ENCODE measurements around the gene ARID4A.
"Not testable (repeated sequence)": the region's sequence is repeated elsewhere in the genome, so short reads cannot be mapped to it uniquely, and the experiment has no call there.

Gene ARID4A

GRCh38 chr14:58298477-58299400 is at the start of gene ARID4A:
Gene ARID4A, plus strand, starts transcription at chr14:58298555. Its CDS starts 1,300 bp downstream, at chr14:58299855.
- DNase-seq (ENCODE audit: low spot score), result peak; percentile 75

DNA sequence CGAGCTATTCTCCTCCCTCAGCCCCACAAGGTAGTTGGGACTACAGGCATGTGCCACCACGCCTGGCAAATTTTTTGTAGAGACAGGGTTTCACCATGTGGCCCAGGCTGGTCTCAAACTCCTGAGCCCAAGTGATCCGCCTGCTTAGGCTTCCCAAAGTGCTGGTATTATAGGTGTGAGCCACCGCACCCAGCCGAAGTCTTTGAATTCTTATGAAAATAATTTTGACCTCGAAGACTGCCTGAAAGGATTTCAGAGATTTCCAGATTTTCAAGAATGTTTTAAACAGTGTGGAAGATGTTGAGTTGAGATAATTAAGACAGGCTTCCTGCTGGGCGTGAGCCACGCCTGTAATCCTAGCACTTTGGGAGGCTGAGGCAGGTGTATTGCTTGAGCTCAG is 48.7 kb upstream of the ARID4A start:
- no peak for DNase-seq (ENCODE audit: low spot score)

DNA sequence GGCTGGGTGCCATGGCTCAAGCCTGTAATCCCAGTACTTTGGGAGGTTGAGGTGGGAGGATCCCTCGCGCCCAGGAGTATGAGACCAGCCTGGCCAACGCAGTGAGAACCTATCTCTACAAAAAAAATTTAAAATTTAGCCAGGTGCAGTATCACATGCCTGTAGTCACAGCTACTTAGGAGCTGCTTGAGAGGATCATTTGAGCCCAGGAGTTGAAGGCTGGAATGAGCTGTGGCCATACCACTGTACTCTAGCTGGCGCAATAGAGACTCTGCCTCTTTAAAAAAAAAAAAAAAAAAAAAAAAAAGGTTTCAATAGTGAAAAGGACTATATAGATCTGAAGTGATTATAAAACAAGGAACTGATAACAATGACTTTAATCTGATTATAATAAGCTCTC is 40.2 kb upstream of the ARID4A start:
- DNase-seq (ENCODE audit: low spot score), result peak; percentile 43

DNA sequence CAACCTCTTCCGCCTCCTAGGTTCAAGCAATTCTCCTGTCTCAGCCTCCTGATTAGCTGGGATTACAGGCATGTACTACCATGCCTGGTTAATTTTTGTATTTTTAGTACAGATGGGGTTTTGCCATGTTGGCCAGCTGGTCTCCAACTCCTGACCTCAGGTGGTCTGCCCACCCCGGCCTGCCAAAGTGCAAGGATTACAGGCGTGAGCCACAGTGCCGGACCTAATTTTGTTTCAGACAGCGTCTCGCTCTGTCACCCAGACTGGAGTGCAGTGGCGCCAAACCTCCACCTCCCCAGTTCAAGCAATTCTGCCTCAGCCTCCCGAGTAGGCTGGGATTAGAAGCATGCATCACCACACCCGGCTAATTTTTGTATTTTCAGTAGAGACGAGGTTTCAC is 36.4 kb upstream of the ARID4A start:
- DNase-seq (ENCODE audit: low spot score), result not testable (repeated sequence)

GRCh38 chr14:58265401-58265800 is 33.0 kb upstream of the ARID4A start:
- DNase-seq (ENCODE audit: low spot score), result no peak

DNA sequence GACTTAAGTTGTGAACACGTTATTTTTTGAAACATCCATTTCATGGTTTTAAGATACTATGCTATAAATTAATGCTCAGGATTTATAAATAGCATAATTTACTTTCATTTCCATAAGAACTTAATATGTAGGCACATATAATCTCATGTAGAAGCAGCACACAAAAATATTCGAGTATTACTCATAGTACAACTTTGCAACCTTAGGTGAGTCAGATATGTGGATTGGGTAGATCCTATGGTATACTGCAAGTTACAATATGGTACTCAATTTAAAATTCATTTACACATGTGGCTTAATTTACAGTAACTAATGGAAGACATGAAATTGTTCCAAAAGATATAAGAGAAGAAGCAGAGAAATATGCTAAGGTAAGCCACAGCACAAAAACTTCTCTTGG is 27.7 kb upstream of the ARID4A start:
- no peak for DNase-seq (ENCODE audit: low spot score)

DNA sequence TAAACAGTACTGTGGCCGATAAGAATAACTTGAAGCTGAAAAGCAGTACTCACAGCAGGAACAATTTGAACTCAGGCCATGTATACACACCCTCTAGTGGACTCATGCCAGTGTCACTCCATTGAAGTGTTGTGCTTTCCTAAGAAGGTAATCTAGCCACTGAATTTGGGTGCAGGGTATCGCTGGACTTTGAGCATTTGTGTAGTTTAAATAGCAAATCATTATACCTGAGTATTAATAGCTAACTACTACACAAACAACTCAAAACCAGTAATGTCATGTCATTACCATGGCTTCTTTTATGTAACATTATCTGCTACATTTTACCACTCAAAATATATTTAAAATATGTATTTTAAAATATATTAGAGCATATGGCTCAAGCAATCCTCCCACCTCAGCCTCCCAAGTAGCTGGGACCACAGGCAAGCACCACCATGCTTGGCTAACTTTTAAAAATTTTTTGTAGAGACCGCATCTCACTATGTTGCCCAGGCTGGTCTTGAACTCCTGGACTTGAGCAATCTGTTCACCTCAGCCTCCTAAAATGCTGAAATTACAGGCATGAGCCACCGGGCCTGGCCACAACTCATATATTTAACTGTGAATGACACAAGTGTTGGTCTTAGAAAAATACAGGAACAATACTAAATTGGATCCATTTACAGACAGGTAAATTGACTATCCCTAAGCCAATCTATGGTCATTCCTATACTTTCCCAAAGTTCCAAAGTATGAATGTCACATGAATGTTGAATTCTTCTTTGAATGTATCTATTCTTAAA is 25.6 kb upstream of the ARID4A start:
- DNase-seq (ENCODE audit: low spot score), result no peak

DNA sequence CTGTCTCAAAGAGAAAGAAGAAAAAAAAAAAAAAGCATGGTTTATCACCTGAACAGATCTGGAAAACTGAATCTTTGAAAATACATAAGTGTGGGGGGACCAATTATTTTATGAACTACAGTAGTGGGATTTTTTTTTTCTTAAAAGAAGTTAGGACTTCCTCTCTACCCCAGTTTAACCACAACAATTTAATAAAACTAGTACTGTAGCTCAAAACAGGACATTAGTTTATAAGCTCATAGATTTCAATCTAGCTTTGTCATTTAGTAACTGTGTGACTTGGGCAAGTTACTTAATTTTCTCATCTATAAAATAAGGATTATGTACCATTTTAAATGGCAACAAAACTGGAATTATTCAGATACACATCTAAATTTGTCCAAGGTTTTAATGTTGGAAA is 23.5 kb upstream of the ARID4A start:
- DNase-seq (ENCODE audit: low spot score), result no peak

- DNase-seq (ENCODE audit: low spot score), result no peak
Observed at GRCh38 chr14:58275527-58276190, 22.7 kb upstream of the ARID4A start.

DNA sequence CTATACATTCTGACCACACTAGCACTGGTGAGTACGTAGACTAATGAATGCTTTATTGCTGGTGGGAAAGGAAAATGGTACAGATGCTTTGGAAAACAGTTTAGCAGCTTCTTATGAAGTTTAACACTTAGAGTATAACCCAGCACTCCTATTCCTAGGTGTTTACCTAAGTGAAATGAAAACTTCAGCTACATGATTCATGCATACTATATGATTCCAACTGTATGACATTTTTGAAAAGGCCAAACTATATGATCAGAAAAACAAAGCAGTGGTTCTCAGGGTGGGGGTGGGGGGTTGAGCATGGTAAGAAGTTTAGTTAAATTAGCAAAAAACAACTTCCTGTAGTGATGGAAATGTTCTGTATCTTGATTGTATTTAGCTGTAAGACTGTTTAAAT is 22.1 kb upstream of the ARID4A start:
- DNase-seq (ENCODE audit: low spot score), result no peak

GRCh38 chr14:58278177-58278576 is 20.2 kb upstream of the ARID4A start:
- DNase-seq (ENCODE audit: low spot score), result no peak

- no peak for DNase-seq (ENCODE audit: low spot score)
Observed at GRCh38 chr14:58280954-58281787, 17.2 kb upstream of the ARID4A start.

- DNase-seq (ENCODE audit: low spot score), result no peak
Observed at GRCh38 chr14:58281969-58282368, 16.4 kb upstream of the ARID4A start.

DNA sequence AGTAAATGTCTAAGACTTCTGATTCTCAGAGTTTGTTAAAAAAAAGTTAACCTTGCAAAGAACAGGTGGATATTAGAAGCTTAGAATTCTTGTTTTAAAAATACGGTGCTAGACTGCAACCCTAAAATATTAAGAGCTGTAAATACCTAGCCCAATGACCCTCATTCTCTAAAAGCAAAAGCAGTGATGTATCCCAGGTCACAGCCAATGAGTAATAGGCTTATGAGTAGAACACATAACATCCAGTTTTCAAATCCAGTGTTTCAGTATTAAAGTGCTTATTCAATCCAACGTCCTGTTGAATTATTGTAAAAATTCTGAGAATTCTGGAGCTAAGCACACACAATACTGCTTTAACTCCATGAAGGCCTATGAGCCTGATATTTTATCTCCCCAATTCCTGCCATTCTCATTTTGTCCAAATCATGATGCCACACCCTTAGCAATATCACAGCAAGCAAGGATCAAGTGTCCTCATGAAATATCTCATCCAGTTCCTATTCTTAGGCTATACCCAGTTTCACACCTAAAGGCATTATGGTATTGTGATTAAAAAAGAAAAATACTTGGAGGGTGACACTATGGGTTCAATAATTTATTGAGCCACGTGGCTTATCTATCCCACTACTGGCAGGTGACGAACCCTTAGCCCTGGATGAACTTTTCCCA is 15.3 kb upstream of the ARID4A start:
- DNase-seq (ENCODE audit: low spot score), result no peak

DNA sequence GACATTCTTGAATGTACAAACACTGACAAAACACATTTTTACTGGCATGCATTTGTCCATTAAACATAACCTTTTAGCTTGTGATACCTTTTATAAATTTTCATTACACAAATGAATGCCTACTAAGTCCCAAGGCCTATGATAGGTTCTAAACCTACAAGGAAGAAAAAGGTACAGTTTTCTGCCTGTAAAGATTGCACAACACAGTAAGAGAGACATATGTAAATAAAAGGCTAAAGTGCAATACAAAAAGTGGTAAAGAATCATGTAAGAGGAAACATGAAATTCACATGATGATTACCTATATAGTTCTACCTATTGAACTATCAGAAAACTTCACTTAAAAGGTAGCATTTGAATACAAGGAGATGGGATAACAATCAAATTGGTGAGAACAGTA is 14.6 kb upstream of the ARID4A start:
- DNase-seq (ENCODE audit: low spot score), result no peak

- DNase-seq (ENCODE audit: low spot score), result no peak
Observed at GRCh38 chr14:58285132-58285531, 13.2 kb upstream of the ARID4A start.

- no peak for DNase-seq (ENCODE audit: low spot score)
Observed at GRCh38 chr14:58287607-58288042, 10.7 kb upstream of the ARID4A start.

DNA sequence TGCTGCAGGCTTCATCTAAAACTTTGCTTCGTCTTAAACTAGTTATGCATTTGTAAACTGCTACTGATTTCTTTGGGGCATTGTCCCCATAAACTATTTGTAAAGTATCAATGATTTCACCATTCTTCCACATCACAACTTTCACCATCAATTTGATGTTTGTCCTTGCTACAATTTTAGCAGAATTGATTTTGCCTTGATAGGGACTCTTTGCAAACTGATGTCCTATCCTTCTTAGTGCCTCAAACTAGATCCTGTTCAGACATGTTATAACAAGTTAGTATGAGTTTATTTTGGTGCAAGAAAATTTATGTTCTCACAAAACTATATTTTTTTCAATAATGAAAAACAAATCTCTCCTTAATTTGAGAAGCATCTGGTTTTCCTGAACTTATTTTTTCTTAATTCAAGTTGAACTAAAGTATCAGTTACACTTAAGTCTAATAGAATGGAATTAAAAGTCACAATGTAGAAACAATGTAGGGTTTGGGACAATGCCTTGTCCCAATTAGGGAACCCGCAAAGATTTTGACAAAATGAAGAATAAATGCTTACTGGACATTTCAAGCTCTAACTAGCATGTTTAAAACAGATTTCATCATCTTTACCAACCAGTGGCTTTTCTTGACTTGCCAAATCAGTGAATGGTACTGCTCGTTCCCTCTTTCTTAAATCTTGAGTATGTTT is 10.1 kb upstream of the ARID4A start:
- DNase-seq (ENCODE audit: low spot score), result no peak

DNA sequence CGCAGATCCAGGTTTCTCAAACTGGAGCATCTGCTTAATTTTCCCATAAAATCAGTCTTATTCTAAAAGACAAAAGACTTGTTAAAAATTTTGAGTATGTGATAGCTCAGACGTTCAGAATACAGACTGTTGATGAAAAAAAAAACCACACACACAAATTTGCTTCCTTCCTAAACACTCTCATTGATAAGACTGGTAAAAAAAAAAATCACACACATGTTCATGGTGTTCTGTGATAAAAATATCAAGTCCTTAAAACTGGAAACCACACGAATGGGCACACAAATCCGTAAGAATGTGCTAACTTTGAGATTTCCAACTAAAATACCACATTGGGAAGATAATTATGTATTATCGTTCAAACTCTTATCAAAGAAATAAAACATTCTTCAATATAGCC is 6.7 kb upstream of the ARID4A start:
- no peak for DNase-seq (ENCODE audit: low spot score)

GRCh38 chr14:58292187-58292586 is 6.2 kb upstream of the ARID4A start:
- DNase-seq (ENCODE audit: low spot score), result no peak

DNA sequence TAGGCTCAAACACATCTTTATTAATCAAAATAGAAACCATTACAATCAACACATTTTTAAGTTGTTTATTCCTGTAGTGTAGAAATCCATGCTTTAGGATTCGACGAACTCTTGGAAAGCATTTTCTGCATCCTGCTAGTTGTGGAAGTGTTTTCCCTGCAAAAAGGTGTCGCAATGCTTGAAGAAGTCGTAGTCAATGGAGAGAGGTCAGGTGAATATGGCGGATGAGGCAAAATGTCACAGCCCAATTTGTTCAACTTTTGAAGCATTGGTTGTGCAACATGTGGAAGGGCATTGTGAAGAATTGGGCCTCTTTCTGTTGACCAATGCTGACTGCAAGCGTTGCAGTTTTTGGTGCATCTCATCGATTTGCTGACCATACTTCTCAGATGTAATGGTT is 4.2 kb upstream of the ARID4A start:
- no peak for DNase-seq (ENCODE audit: low spot score)
